IPS DF 4.7 (cell line): ENCODE measurements around the gene TSFM.
"Not testable (repeated sequence)": the region's sequence is repeated elsewhere in the genome, so short reads cannot be mapped to it uniquely, and the experiment has no call there.

Experiments
- DNase-seq: peaks from one replicate; pipeline ENCODE4 v3.0.0-alpha.2; 2013; ENCODE audit warnings: low spot score; ENCODE audit errors: extremely low read depth

TSFM gene

DNA sequence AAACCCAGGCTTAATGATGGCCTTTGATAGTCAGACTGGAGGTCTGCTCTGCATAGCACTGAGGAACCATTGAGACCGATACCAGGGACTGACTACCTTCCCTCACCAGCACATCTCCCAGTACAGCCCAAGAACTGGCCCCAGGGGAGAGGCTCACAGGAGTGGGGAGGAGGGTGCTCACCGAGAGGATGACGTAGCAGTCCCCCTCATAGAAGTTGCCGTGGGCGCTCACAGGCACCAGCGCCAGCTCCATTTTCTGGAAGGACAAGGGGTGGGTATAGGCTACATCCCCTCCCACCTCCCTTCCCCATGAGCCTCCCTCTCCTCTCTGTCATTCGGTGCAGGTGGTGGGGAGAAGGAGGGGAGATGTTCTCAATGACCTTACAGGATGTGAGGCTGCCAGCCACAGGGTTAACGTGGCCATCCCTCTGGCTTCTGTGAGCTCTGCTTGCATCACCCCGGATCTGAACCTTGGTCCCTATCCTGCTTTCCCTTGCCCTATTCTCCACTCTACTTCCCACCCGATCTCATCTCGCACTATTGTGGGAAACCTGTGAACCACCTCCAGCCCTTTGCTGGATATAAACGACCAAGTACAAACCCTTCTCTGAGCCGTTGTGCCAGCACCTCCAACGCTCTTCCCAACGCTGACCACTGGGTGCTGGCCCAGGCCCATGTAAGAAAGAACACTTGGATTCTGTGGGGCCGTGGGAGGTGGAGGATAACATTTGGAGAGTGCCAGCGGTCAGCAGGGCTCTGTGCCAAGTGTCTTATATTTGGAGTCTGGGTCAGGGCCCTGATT lies 31.6 kb downstream of the TSFM start:
- DNase-seq = no peak

DNA sequence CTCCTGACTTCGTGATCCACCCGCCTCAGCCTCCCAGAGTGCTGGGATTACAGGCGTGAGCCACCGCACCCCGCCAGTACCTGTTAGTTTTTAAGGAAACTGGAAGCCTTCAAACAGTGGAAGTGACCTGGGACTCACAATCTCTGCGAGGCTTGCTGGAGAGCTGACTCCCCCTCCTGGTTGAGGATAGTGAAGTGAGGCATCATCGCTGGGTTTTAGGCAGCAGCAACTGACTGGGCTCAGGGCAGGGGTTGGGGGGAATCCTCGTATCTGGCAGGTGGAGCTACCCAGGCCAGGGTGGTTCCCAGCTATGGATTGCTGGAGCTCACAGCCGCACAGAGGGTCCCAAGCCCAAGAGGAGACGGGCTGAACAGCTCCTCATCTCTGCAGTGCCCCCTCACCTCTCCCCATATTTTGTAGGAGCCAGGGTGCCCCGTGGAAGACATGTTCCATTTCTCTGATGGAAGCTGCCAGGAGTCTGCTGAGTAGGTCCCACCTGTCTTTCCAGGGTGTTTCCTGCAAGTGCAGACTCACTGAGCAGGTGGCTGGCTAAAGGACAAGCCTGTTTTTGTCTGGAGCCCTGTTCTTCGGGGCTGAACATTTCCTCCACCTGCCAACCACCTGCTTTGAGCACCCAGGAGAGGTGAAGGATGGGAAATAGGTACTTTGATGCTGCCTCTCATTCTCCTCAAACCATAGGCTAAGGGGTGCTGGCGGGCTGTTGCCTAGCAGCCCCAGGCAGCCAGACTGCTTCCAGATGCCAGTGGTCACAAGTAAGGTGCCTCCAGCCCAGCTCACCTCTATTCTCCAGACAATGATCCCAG lies 32.8 kb downstream of the TSFM start:
- peak; percentile 53 for DNase-seq

DNA sequence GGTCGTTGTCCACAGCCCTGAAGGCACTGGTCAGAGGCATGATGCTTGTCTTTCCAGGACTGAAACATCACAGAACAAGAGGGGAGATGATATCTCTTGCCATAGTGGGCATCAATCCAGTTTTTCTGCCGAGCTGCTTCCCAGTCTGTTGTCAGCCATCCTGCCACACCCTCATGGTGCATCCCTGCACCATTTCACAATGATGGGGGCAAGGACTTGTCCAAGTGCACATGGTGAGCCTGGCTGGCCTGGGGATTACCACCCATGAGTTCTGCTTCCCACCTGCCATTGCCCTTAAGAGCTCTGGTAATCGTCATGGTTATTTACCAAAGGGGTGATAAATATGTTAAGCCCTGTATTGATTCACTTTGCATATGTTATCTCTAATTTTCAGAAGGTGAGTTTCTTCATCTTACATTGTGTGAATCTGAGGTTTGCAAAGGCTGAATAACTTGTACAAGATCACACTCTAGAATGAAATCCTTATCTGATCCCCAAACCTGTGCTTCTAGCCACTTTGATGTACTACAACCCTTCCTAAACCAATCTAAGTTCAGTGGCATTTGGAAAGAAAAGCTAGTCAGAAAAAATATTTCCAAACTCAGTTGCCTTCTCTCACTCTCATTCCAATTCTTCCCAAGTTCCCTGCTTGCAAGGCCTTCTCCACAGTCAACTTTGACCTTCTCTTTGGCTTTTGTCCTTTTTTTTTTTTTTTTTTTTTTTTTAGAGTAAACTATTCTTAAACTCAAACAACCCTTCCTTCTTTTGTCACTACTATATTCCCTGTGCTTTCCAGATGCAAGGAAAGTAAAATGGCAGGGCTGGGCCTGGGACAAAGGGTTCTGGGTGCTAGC lies 33.6 kb downstream of the TSFM start:
- no peak for DNase-seq

DNA sequence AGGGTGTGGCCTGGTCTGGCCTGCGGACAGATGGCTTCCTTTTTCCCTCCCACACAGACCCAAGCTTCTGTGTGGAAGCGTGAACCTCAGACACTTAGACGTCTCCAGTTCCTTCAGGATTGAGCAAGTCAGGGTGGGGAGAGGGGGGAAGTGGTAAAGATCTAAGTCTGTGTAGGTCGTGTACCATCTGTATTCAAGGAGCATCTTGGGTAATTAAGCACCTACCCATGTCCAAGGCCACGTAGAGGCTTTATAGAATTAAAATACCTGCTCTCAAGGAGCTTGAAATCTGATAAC lies 34.2 kb downstream of the TSFM start:
- DNase-seq = no peak

DNA sequence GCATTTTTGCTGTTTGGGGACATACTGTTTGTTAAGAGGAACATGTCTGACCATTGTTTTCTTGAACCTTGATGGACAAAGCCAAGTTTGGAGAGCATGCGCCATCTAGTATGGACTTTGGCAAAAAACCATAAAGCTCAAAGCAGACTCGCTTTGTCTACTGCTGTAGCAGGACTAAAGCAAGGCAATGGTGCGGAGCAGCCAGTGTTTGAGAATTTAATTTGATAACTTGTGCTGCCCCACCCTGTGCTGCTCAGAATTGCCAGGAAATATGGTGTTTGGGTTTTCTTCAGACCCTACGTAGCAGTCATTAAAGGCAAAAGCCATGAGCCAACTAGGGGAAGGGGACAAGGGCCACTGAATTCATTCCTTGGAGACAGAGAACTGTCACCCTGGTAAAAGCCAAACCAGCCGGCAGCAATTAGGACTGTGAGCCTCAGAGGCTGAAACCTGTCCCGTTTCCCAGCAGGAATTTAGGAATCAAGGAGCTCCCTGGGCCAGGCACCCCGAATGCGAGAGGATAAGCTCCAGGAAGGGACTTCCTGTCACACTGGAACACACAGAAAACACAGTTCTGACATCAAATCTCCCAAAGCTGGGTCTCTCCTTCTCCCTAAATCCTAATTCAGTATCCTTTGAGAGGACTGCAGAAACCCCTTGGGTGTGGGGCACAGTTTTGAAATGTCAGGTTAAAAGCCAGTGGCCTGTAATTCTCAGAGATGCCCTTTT lies 34.8 kb downstream of the TSFM start:
- DNase-seq = no peak

DNA sequence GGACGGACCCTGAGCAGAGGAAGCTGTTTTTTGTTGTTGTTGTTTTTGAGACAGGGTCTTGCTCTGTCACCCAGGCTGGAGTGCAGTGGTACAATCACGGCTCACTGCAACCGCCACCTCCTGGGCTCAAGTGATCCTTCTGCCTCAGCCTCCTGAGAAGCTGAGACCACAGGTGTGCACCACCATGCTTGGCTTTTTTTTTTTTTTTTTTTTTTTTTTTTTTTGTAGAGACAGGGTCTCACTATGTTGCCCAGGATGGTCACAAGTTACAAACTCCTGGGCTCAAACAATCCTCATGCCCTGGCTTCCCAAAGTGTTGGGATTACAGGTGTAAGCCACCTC lies 35.4 kb downstream of the TSFM start:
- DNase-seq = not testable (repeated sequence)

DNA sequence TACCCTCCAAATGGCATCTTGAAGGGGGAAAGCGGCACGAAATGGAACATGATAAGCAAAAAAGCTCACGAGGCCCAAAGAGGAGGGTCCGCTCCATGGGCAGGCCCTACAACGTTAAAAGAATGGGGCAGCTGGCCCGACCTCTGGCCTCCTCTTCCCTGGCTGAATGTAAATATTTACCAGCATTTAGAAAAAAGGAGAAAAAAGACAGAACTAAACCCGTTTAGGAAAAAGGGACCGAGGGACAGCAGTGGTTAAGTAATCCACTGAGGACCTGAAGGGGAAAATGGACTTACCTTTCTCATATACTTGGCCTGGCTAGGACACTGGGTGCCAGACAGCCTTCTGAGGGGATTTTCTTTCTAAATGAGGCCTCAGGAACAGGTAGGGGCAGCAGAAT lies 37.5 kb downstream of the TSFM start:
- DNase-seq = not testable (repeated sequence)

DNA sequence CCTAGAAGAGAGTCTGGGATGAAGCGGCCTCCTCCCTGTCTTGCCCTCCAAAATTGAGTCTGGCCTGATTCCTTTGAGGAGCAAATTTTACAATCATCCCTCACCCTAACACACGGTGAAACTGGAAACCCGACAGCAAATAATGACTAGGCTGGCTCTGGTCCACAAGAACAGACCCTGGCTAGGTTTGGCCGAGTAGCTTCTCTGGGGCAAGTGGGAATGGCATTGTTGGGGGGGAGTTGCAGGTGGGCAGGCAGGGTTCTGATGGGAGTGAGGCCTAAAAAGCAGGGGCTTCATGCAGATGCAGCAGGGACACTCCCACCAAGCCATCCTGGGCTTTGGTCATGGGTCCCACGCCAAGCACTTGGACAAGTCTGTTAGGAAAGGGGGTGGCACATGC lies 38.4 kb downstream of the TSFM start:
- DNase-seq = not testable (repeated sequence)

DNA sequence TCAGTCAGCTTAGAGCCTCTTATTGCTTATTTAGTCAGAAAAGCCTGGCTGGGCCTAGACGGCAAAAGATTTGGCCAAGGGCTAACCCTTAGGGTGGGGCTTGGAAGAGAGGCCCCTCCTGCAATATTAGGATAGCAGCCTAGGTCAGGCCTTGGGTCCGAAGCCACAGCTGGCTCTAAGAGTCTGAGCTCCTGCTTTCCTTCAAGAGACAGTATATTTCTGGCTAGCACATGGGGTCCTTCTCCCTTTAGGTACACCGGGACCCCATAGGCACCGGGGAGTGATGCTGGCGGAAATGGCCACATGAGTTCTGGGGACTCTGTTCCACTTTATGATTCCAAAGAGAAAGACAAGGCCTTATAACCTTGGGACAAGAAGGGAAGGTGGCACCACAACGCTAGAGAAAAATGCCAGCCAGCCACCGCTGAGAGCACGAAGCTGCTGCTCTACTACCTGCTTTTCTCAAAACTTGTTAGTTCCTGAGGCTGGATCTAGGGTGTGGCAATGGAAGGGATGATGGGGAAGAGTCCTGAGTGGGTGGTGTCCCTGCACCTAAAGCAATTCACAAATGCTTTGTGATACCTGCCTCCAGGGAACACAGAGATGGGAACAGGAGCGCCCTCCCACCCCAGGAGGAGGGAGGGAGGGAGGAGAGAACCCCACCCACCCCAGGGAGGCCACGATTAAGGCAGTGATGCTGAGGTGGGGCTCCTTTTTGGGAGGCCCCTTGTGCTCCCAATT lies 39.1 kb downstream of the TSFM start:
- no peak for DNase-seq

DNA sequence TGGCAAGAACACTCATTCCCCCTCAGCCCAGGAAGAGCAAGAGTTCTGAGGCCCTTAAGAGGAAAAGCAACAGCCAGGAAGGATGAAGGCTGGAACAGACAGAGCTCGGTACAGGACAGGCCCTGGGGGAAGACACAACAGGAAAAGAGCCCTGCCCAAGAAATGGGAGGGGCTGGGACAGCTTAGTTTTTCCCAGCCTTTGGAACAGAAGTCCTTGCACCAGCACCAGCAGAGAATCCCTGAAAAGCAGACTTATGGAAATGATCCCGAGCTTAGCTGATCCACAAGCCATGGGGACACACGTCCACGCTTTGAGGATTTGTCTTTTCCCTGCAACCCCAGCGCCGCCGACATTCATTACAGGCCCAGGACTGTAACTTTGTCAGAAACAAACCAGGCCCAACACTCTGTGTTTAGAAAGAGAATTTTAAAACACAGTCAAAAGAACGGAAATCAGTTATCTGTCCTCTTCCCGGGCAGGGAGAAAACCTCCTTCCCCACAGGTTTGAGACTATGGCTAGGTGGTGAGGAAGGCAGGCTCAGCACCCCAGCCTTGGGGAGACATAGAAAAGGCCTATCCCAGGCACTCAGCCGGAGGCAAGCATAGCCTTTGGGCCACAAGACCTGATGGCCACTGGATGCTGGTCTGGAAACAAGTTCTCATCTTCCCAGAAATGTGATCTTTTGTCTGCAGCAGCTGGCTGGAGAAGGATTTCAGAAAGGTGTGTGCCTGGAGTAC lies 40.0 kb downstream of the TSFM start:
- no peak for DNase-seq

DNA sequence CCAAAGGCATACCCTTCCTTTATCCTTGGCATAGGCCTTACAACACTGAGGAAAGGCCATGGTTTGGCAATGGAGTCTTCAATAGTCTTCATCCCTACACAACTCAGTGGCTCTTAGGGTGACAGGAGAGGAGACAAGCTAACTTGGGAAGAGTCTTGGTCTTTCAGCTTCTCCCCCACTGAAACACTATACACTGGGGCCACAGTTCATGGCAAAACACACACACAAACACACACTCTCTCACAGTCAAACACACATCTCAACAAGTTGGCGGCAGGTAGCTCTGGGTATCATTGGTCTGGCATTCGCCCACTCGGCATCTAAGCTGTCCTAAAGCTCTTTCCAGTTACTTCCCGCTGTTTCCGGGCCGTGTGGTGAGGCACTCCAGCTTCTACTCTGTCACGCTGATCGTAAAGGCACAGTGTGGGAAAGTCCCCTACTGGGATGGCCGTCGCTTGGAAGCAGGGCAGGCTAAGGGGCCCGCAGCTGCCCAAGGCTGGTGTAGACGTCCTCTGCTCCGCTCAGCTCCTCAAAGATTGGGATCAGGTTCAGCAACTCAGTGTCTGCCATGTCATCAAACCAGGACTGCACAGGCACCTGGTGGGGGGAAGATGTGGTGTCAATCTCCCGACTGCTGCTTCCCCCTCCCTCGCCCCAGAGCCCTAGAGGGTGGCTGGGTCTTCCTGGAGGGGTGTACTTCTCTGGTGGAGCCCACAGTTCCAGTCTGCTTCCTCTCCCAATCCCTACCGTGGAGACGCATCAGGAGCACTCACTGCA lies 40.7 kb downstream of the TSFM start:
- DNase-seq = no peak

DNA sequence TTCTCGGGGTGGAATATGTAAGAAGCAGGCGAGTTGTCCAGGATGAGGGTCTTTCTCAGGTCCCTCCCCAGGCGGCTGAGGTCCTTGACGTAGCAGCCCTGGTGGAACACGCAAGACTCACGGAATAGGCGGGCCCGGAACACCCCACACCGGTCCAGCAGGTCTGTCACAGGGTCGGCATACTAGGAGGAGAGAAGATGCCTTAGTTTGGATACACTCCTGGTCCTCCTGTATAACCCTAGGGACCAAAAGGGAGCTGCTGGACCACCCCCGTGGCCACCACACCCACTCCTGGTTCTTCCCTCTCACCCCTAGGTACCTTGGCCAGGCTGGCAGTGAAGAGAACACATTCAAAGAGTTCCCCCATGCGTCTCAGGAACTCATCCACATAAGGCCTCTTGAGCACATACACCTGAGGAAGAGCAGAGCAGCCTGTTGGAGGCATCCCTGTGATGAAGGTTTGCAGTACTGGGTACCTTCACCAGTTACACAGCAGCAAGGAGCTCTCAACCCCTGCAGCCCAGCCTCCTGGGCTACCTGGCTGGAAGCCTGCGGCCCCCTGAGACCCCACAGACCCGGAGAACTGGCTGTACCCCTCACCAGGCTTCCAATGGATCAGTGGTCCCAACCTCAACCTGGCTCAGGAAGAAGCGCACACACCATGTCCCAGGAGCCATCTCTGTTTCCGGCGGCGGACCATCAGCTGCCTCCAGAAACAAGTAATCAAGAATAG lies 41.5 kb downstream of the TSFM start:
- no peak for DNase-seq

DNA sequence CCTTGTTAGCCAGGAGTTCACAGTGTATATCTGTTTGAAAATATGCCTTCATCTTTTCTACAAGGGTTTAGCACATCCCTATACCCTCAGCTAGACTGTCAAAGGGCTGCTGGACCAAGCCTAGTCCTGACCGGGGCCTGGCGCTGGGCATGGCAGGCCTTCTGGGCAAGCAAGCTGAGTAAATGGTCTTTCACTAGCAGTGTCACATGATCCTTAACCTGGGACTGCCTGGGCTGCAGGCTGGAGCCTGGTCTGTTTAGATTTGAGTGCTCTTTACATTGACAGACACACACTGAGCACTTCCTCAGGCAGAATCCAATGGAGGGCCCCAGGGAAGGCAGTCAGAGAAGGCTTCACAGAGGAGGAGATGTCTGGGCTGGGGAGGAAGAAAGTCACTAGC lies 42.9 kb downstream of the TSFM start:
- DNase-seq = no peak

DNA sequence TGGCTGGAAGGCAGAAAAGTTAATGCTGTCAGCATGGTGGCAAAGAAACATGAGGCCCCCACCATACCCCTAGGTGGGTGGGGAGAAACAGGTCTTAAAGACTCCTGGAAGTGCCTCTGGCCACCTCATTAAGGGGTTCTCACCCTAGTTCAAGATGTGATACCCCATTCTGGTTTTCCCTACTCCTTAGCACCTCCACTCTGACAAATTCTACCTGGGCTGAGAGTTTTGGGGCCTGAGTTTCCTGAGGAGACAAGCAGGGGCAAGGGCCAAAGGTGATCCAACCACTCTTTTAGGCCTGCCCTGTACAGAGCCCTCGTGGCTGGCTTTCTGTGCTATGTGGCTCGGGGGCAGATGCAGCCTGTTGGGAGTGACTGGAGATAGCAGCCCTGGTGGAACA lies 43.8 kb downstream of the TSFM start:
- no peak for DNase-seq

DNA sequence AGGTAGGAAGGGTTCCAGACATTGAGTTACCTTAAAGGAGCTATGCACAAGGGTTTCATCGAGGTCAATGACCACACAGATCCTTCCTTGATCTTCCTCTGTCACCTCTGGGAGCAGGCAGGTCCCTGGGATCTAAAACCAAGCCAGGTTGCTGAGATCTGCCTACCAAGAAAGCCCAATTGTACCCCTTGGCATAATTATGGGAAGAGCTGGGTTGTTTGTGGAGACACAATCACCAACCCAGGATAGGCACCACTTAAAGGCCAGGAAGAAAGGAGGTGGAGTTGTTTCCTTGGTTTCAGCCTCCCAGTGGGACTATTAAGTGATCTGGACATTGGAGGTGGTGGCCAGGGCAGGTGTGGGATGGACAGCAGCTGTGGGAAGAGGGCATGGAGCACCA lies 44.4 kb downstream of the TSFM start:
- DNase-seq = no peak

DNA sequence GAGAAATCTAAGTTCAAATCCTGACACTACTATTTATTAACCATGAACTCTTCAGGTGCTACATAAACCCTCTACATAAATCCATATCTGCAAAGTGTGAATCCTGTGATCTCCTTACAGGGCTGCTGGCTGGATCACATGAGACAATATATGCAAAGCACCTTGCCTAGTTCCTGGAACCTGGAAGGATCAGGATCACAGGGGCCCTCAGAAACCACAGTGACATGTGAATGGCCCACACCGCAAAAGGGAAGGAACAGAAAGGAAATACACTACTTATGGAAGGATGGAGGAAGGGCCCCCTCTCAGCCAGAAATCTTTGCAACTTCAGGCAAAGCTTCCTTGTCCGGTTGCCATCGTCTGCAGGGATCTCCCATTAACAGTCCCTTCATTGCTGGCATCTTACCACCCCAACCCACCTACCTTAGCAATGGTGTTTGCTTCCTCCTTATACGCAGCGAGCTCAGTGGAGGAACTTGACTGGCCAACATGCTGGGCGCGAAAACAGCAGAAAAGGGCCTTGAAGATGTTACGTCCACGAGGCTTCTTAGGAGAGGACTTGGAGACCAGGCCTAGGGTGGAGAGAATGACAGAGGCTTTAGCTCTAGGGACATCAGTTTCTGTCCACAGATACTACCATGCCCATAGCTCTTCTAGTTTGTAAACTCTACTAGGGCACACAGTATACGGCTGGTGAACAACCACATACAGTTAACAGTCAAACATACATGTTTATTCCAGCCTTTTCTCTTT lies 46.6 kb downstream of the TSFM start:
- DNase-seq = no peak

DNA sequence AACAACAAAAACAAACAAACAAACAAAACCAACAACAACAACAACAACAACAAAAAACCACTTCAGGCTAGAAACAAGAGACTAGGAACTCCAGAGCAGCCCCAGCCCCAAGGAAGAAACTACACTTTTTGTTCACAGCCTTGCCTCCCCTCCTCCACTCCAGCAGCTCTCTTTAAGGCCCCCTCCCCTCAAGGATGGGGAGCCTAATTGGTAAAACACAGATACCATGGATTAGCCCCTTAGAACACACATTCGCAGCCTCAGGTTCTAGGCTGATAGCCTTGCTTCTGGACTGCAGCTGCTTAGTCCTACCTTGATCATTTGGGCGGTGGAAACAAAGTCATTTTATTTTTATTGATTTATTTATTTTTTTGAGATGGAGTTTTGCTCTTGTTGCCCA lies 47.8 kb downstream of the TSFM start:
- no peak for DNase-seq

DNA sequence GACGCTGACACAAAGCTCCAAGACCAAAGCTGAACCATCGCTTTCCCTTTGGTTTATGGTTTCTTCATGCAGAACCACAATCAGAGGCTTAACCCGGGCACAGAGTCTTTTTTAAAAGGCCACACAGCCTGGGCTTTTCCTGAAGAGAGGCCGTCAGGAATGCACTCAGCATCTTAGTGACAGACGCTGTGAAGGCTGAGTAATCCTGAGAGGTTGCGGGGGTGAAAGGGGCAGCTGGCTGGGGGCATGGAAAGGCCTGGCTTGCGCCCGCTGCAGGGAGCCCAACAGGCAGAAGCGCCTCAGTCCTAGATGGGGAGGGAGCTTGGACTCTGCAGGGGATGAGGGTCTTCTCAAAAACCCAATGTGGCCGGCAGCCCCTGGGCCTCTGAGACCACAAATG lies 50.4 kb downstream of the TSFM start:
- DNase-seq = no peak
